Chondrocyte (in vitro differentiated cells): ENCODE measurements around the gene FAM200C. TPM values are rescaled to one million over a fixed set of nuclear protein-coding genes. Genes with fewer than 3 reads are reported as not detected.

Source experiments
- DNase-seq: peaks from one replicate; pipeline ENCODE4 v3.0.0; 2021; ENCODE audit warnings: mixed read lengths, low spot score
- H3K27ac Mint-ChIP-seq: one replicate; pipeline ENCODE4 v1.8.0; 2021; ENCODE audit warnings: mild to moderate bottlenecking, moderate library complexity, mixed read lengths; ENCODE audit not compliant: unreplicated experiment
- H3K27me3 Mint-ChIP-seq: 2 replicates; pipeline ENCODE4 v1.8.0; 2021; ENCODE audit warnings: low read depth, mixed read lengths
- H3K36me3 Mint-ChIP-seq: 2 replicates; pipeline ENCODE4 v1.8.0; 2021; ENCODE audit warnings: low read depth, mixed read lengths
- H3K4me1 Mint-ChIP-seq: 2 replicates; pipeline ENCODE4 v1.8.0; 2021; ENCODE audit warnings: low read depth, mild to moderate bottlenecking, mixed read lengths
- H3K4me3 Mint-ChIP-seq: one replicate; pipeline ENCODE4 v1.8.0; 2021; ENCODE audit warnings: mild to moderate bottlenecking, moderate library complexity, mixed read lengths; ENCODE audit not compliant: unreplicated experiment
- H3K9me3 Mint-ChIP-seq: 2 replicates; pipeline ENCODE4 v1.8.0; 2021; ENCODE audit warnings: low read depth, mixed read lengths
- long read RNA-seq: library from polyadenylated mRNA; stranded (forward); transcript quantifications from one replicate; pipeline ENCODE4 v2.0.0, GENCODE V29; 2021
- total RNA-seq: library from RNA; stranded (reverse); gene quantifications from 3 replicates; pipeline ENCODE4 v1.2.1, GENCODE V29; 2021
- TF ChIP-seq, protein P1 (sequence below): fragments of 200-600 bp; sonication (generic); IDR thresholded peaks from 2 replicates; pipeline ENCODE4 v1.5.0; 2021; ENCODE audit warnings: antibody characterized with exemption, mild to moderate bottlenecking, moderate library complexity

FAM200C gene
- 3.9 to 7.2 TPM (median 4.1 TPM) in 3 replicates for total RNA-seq
- long read RNA-seq, transcript ZBED8-201 (2 exons, 2,851 nt), result major isoform, 17 of 21 reads
- long read RNA-seq, partial matches to known transcripts, result 0 of 21 reads
- long read RNA-seq, other reads (novel, unspliced or antisense), result 2 of 21 reads

GRCh38 chr5:160399402-160400353 lies at the start of gene FAM200C:
TSS of gene FAM200C (minus strand) at chr5:160400054. CDS start at chr5:160395490, 4,564 bp downstream.
- TF ChIP-seq, protein P1, sequence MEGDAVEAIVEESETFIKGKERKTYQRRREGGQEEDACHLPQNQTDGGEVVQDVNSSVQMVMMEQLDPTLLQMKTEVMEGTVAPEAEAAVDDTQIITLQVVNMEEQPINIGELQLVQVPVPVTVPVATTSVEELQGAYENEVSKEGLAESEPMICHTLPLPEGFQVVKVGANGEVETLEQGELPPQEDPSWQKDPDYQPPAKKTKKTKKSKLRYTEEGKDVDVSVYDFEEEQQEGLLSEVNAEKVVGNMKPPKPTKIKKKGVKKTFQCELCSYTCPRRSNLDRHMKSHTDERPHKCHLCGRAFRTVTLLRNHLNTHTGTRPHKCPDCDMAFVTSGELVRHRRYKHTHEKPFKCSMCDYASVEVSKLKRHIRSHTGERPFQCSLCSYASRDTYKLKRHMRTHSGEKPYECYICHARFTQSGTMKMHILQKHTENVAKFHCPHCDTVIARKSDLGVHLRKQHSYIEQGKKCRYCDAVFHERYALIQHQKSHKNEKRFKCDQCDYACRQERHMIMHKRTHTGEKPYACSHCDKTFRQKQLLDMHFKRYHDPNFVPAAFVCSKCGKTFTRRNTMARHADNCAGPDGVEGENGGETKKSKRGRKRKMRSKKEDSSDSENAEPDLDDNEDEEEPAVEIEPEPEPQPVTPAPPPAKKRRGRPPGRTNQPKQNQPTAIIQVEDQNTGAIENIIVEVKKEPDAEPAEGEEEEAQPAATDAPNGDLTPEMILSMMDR, result no peak
- peak within 1 kb of the TSS; percentile 84 for H3K4me3 Mint-ChIP-seq
- H3K27me3 Mint-ChIP-seq, result no peaks in the 10 kb centered on the region
- peaks cover 15% of the 10 kb centered on the region for H3K36me3 Mint-ChIP-seq
- H3K9me3 Mint-ChIP-seq, result no peaks in the 10 kb centered on the region
- peak; percentile 96 for DNase-seq
- peaks cover 34% of the 10 kb centered on the region for H3K4me1 Mint-ChIP-seq
- peak within 1 kb of the TSS; percentile 98 for H3K27ac Mint-ChIP-seq

- H3K27ac Mint-ChIP-seq, result no peak overlapping the region
- no peak overlapping the region for H3K4me3 Mint-ChIP-seq
- peaks cover 46% of the 10 kb centered on the region for H3K27me3 Mint-ChIP-seq
- H3K36me3 Mint-ChIP-seq, result peaks cover 5% of the 10 kb centered on the region
- TF ChIP-seq, protein P1, result no peak
- H3K9me3 Mint-ChIP-seq, result no peaks in the 10 kb centered on the region
- DNase-seq, result no peak
- no peaks in the 10 kb centered on the region for H3K4me1 Mint-ChIP-seq
Measured at GRCh38 chr5:160449458-160449857, 49.6 kb upstream of the FAM200C start.

DNA sequence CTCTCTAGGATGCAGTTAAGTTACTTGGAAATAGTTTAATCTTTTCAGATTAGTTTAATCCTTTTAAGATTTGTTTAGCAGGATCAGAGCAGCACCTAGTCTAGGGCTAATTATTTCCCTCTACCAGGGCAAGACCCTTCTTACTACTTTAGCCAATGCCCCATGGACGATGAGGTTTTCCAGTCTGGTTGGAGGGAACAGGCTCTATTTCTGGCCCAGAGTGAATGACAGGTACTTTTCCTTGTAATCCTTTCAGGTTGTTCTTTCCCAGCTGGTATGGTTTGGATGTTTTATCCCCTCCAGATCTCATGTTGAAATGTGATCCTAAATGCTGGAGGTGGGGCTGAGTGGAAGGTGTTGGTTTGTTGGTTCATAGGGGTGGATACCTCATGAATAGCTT lies 49.0 kb upstream of the FAM200C start:
- TF ChIP-seq, protein P1, result no peak
- Mint-ChIP-seq H3K4me1 (no peaks in the 10 kb centered on the region), H3K27me3 (peaks cover 45% of the 10 kb centered on the region), H3K9me3 (no peaks in the 10 kb centered on the region), H3K36me3 (peaks cover 5% of the 10 kb centered on the region), H3K4me3 (no peak overlapping the region), H3K27ac (no peak overlapping the region)
- no peak for DNase-seq

GRCh38 chr5:160445751-160446150 lies 45.9 kb upstream of the FAM200C start:
- Mint-ChIP-seq H3K27me3 (peaks cover 40% of the 10 kb centered on the region), H3K9me3 (no peaks in the 10 kb centered on the region), H3K4me1 (no peaks in the 10 kb centered on the region), H3K36me3 (peaks cover 5% of the 10 kb centered on the region), H3K27ac (no peak overlapping the region), H3K4me3 (no peak overlapping the region)
- no peak for DNase-seq
- TF ChIP-seq, protein P1, result no peak

- H3K36me3 Mint-ChIP-seq, result peaks cover 5% of the 10 kb centered on the region
- no peaks in the 10 kb centered on the region for H3K4me1 Mint-ChIP-seq
- H3K27me3 Mint-ChIP-seq, result peaks cover 38% of the 10 kb centered on the region
- H3K27ac Mint-ChIP-seq, result no peak overlapping the region
- no peak overlapping the region for H3K4me3 Mint-ChIP-seq
- TF ChIP-seq, protein P1, result no peak
- H3K9me3 Mint-ChIP-seq, result no peaks in the 10 kb centered on the region
- DNase-seq, result no peak
Measured at GRCh38 chr5:160445132-160445531, 45.3 kb upstream of the FAM200C start.
